Fibroblast of mammary gland (primary cell): Measurements from ENCODE around the gene NAA60.

Source experiments
- DNase-seq: peaks from one replicate; pipeline ENCODE4 v3.0.0-alpha.2; 2010; ENCODE audit warnings: low read depth
- H3K4me3 ChIP-seq: 2 replicates; pipeline ENCODE4 v1.5.1; 2011; ENCODE audit warnings: low read depth, mild to moderate bottlenecking, low read length, moderate library complexity; ENCODE audit not compliant: control insufficient read depth
- CTCF ChIP-seq: conservative IDR thresholded peaks from 2 replicates; pipeline ENCODE4 v1.5.1; 2011; ENCODE audit warnings: low read depth, low read length, inconsistent platforms; ENCODE audit not compliant: control insufficient read depth, insufficient read depth

NAA60 gene

DNA sequence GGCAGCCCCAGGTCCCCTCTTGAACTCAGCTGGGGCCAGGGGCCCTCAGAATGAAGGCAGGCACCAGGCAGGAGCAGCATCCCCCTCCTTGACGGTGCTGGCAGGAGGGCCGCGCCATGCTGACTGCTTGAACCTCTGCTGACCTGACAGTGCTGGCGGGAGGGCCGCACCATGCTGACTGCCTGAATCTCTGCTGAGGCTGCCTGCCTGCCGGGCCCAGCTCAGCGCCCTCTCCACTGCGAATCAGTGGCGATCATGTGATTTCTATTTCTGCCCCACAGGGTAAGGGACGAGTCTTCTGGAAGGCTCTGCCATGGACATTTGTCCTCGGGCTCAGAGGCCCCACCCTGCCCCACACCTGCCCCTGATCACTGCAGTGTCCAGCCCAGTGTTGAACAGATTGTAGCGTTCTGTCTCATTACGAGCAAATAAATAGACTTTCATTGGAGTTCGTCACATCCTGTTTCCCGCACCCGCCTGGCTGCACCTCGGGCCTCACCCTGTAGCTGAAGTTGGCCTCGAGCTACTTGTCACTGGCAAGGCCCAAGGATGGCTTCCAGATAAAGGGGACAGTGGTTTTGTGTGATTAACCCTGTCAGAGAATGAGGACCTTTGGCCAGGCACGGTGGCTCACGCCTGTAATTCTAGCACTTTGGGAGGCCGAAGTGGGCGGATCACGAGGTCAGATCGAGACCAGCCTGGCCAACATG, 43.2 kb downstream of the NAA60 start:
- H3K4me3 ChIP-seq: no peak overlapping the region
- DNase-seq: no peak
- no peak for TF ChIP-seq CTCF

DNA sequence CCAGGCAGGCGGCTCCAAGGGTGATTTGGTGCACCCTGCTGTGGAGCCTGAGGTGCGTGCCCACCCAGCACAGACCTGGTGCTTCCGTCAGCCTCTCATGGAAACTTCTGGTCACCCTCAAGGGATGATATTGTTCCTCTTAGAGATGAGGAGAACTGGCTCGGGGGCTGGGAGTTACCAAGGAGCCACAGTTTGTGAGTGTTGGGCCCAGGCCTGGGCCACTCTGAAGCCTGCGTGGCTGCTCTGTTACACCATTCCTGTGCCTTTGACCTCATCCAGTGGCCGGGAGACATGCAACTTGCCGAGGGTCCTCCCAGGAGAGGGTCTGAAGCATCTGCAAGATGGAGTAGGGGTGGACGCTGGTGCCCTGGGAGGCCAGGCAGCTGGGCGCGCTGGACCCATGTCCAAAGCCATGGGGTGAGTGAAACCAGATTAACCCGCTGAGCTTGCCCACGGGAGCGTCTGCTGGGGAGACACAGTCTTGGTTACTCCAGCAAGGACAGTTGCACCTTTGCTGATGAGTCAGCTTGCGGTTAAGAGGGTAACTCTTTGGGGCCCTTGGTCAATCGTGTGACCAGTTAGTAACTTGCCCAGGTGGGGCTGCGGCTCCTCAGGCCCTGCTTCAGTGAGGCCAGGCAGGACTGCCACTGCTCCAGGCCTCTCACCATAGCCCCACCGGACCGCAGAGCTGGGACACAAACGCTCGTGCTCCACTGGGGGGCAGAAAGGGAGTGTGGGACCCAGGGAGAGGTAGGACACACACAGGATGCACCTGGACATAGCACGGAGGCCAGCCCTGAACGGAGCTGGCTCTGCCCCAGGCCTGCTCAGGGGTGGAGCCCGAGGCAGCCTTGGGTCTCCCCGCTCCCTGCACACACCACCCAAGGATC, 44.3 kb downstream of the NAA60 start:
- no peak for DNase-seq
- TF ChIP-seq CTCF: no peak
- no peak overlapping the region for H3K4me3 ChIP-seq

GRCh38 chr16:3488801-3489200, 45.3 kb downstream of the NAA60 start:
- DNase-seq: no peak
- no peak overlapping the region for H3K4me3 ChIP-seq
- no peak for TF ChIP-seq CTCF

GRCh38 chr16:3490911-3491629, 47.6 kb downstream of the NAA60 start:
- no peak for DNase-seq
- TF ChIP-seq CTCF: no peak
- H3K4me3 ChIP-seq: no peak overlapping the region

- no peak for DNase-seq
- TF ChIP-seq CTCF: no peak
- no peak overlapping the region for H3K4me3 ChIP-seq
Measured at GRCh38 chr16:3492356-3492755, 48.9 kb downstream of the NAA60 start.

GRCh38 chr16:3494386-3494973, 51.0 kb downstream of the NAA60 start:
- DNase-seq: no peak
- TF ChIP-seq CTCF: no peak
- no peak overlapping the region for H3K4me3 ChIP-seq
